BLaER1 (cell line): ENCODE results near the gene QSOX1.

Experiments used
- H3K27ac ChIP-seq: shearing (Covaris generic); formaldehyde crosslinking; 2 replicates; pipeline ENCODE4 v1.8.1; 2022
- H3K27me3 ChIP-seq: shearing (Covaris generic); formaldehyde crosslinking; 2 replicates; pipeline ENCODE4 v1.8.1; 2022
- H3K36me3 ChIP-seq: shearing (Covaris generic); formaldehyde crosslinking; 2 replicates; pipeline ENCODE4 v1.8.1; 2022
- H3K4me1 ChIP-seq: shearing (Covaris generic); formaldehyde crosslinking; 2 replicates; pipeline ENCODE4 v1.8.1; 2022
- H3K4me2 ChIP-seq: shearing (Covaris generic); formaldehyde crosslinking; 2 replicates; pipeline ENCODE4 v1.8.1; 2022
- H3K4me3 ChIP-seq: shearing (Covaris generic); formaldehyde crosslinking; 2 replicates; pipeline ENCODE4 v1.8.1; 2022
- H3K9ac ChIP-seq: shearing (Covaris generic); formaldehyde crosslinking; 2 replicates; pipeline ENCODE4 v1.8.1; 2022
- H3K9me3 ChIP-seq: shearing (Covaris generic); formaldehyde crosslinking; 2 replicates; pipeline ENCODE4 v1.8.1; 2022
- H4K20me1 ChIP-seq: shearing (Covaris generic); formaldehyde crosslinking; 2 replicates; pipeline ENCODE4 v1.8.1; 2022
- Cebpa-rat ChIP-seq: shearing (Covaris generic); IDR thresholded peaks from 2 replicates; pipeline ENCODE4 v1.8.1; 2022

The QSOX1 gene

GRCh38 chr1:180247061-180247460, 92.4 kb downstream of the QSOX1 start:
- Histone ChIP-seq H3K4me3 (no peak overlapping the region), H3K9me3 (no peaks in the 10 kb centered on the region), H4K20me1 (no peaks in the 10 kb centered on the region), H3K4me1 (peaks cover 7% of the 10 kb centered on the region; the same call in 1 of the 2 replicates), H3K27ac (no peak overlapping the region), H3K4me2 (no peak overlapping the region), H3K27me3 (peaks cover 11% of the 10 kb centered on the region), H3K36me3 (no peaks in the 10 kb centered on the region), H3K9ac (no peak overlapping the region)
- TF ChIP-seq Cebpa-rat = no peak

GRCh38 chr1:180247580-180247979, 92.9 kb downstream of the QSOX1 start:
- H3K36me3 ChIP-seq = no peaks in the 10 kb centered on the region
- H3K27ac ChIP-seq = no peak overlapping the region
- H3K9me3 ChIP-seq = no peaks in the 10 kb centered on the region
- H3K4me2 ChIP-seq = no peak overlapping the region
- peaks cover 7% of the 10 kb centered on the region for H3K27me3 ChIP-seq
- no peak overlapping the region for H3K9ac ChIP-seq
- no peak for TF ChIP-seq Cebpa-rat
- H3K4me1 ChIP-seq = peaks cover 7% of the 10 kb centered on the region; the same call in 1 of the 2 replicates
- H3K4me3 ChIP-seq = no peak overlapping the region
- no peaks in the 10 kb centered on the region for H4K20me1 ChIP-seq

GRCh38 chr1:180248176-180248575, 93.5 kb downstream of the QSOX1 start:
- H4K20me1 ChIP-seq = no peaks in the 10 kb centered on the region
- TF ChIP-seq Cebpa-rat = no peak
- H3K27ac ChIP-seq = no peak overlapping the region
- peaks cover 7% of the 10 kb centered on the region; the same call in 1 of the 2 replicates for H3K4me1 ChIP-seq
- no peak overlapping the region for H3K9ac ChIP-seq
- no peak overlapping the region for H3K4me3 ChIP-seq
- H3K36me3 ChIP-seq = no peaks in the 10 kb centered on the region
- H3K27me3 ChIP-seq = peaks cover 1% of the 10 kb centered on the region
- H3K9me3 ChIP-seq = no peaks in the 10 kb centered on the region
- no peak overlapping the region for H3K4me2 ChIP-seq

GRCh38 chr1:180248731-180249681, 94.3 kb downstream of the QSOX1 start:
- H3K27ac ChIP-seq = no peak overlapping the region
- TF ChIP-seq Cebpa-rat = no peak
- no peak overlapping the region for H3K4me2 ChIP-seq
- no peaks in the 10 kb centered on the region; the same call in 1 of the 2 replicates for H4K20me1 ChIP-seq
- no peak overlapping the region for H3K4me3 ChIP-seq
- no peaks in the 10 kb centered on the region for H3K36me3 ChIP-seq
- no peaks in the 10 kb centered on the region for H3K27me3 ChIP-seq
- no peak overlapping the region for H3K9ac ChIP-seq
- no peaks in the 10 kb centered on the region for H3K9me3 ChIP-seq
- H3K4me1 ChIP-seq = peaks cover 7% of the 10 kb centered on the region; the same call in 1 of the 2 replicates

GRCh38 chr1:180249725-180250498, 95.2 kb downstream of the QSOX1 start:
- Histone ChIP-seq H3K4me3 (no peak overlapping the region), H3K9ac (no peak overlapping the region), H3K9me3 (no peaks in the 10 kb centered on the region), H3K36me3 (no peaks in the 10 kb centered on the region), H3K4me1 (peaks cover 5% of the 10 kb centered on the region), H3K4me2 (no peak overlapping the region), H4K20me1 (no peaks in the 10 kb centered on the region; the same call in 1 of the 2 replicates), H3K27ac (no peak overlapping the region), H3K27me3 (no peaks in the 10 kb centered on the region)
- no peak for TF ChIP-seq Cebpa-rat

DNA sequence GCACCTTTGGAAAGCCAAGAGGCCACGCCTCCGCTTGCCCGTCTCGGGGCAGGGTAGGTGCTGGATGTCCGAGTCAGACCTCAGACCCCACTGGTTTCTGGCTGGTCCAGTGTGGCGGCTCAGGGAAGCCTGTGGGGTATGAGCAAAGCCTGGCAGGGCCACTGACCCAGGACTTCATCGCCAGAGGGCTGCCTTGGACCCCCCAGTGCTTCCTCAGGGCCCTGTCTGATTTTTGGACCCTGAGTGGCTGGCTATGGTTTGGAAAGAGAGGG, 95.8 kb downstream of the QSOX1 start:
- peaks cover 8% of the 10 kb centered on the region for H3K4me1 ChIP-seq
- H3K4me3 ChIP-seq = no peak overlapping the region
- H3K4me2 ChIP-seq = no peak overlapping the region
- H3K9me3 ChIP-seq = no peaks in the 10 kb centered on the region
- H4K20me1 ChIP-seq = no peaks in the 10 kb centered on the region; the same call in 1 of the 2 replicates
- no peak overlapping the region for H3K9ac ChIP-seq
- no peaks in the 10 kb centered on the region for H3K36me3 ChIP-seq
- TF ChIP-seq Cebpa-rat = no peak
- no peak overlapping the region for H3K27ac ChIP-seq
- H3K27me3 ChIP-seq = no peaks in the 10 kb centered on the region

GRCh38 chr1:180250883-180251509, 96.3 kb downstream of the QSOX1 start:
- no peaks in the 10 kb centered on the region for H3K36me3 ChIP-seq
- no peaks in the 10 kb centered on the region for H3K27me3 ChIP-seq
- no peak overlapping the region for H3K27ac ChIP-seq
- no peak overlapping the region for H3K4me2 ChIP-seq
- peaks cover 14% of the 10 kb centered on the region for H3K4me1 ChIP-seq
- no peak for TF ChIP-seq Cebpa-rat
- H4K20me1 ChIP-seq = peaks cover 3% of the 10 kb centered on the region; the same call in 1 of the 2 replicates
- H3K9ac ChIP-seq = no peak overlapping the region
- no peaks in the 10 kb centered on the region for H3K9me3 ChIP-seq
- H3K4me3 ChIP-seq = no peak overlapping the region

GRCh38 chr1:180251526-180252305, 97.0 kb downstream of the QSOX1 start:
- Histone ChIP-seq H3K4me1 (peaks cover 14% of the 10 kb centered on the region), H3K4me3 (no peak overlapping the region)

More at GRCh38 chr1:180251526-180252305, 97.0 kb downstream of the QSOX1 start:
- H3K36me3 ChIP-seq = no peaks in the 10 kb centered on the region
- H3K27ac ChIP-seq = no peak overlapping the region
- peaks cover 5% of the 10 kb centered on the region; the same call in 1 of the 2 replicates for H4K20me1 ChIP-seq
- no peak overlapping the region for H3K4me2 ChIP-seq
- H3K27me3 ChIP-seq = no peaks in the 10 kb centered on the region
- no peak overlapping the region for H3K9ac ChIP-seq
- TF ChIP-seq Cebpa-rat = no peak
- H3K9me3 ChIP-seq = no peaks in the 10 kb centered on the region
